Activated T-cell treated with anti-CD3 and anti-CD28 coated beads, Interleukin-2, amount 50 U/mL, for 4 hours (primary cell): ENCODE results near the gene IFI30. TPM values are rescaled to one million over a fixed set of nuclear protein-coding genes. Genes with fewer than 3 reads are reported as not detected.

ENCODE experiments used
- ATAC-seq, 2 donors: fragments of 200-7000 bp; cut with Tn5 transposase; one replicate each; pipeline ENCODE4 v1.10.0; 2021
- DNase-seq: peaks from one replicate; pipeline ENCODE4 v3.0.0-alpha.2; 2020
- H3K27me3 Mint-ChIP-seq: one replicate; pipeline ENCODE4 v1.8.0; 2021; ENCODE audit warnings: low read depth, mixed read lengths
- H3K36me3 Mint-ChIP-seq: one replicate; pipeline ENCODE4 v1.8.0; 2022; ENCODE audit warnings: mixed read lengths; ENCODE audit not compliant: insufficient read depth
- H3K4me1 Mint-ChIP-seq: one replicate; pipeline ENCODE4 v1.8.0; 2021; ENCODE audit warnings: low read depth, mixed read lengths
- H3K4me3 Mint-ChIP-seq: one replicate; pipeline ENCODE4 v1.8.0; 2021; ENCODE audit warnings: mild to moderate bottlenecking, moderate library complexity, mixed read lengths
- H3K9me3 Mint-ChIP-seq: one replicate; pipeline ENCODE4 v1.8.0; 2021; ENCODE audit warnings: mixed read lengths
- total RNA-seq, 3 donors: library from RNA; stranded (reverse); gene quantifications; one replicate each; pipeline ENCODE4 v1.2.1, GENCODE V29; 2021

Gene IFI30
- total RNA-seq, 3 donors from 2014 or later, result 13.6 to 36.7 (median 13.8) TPM

DNA sequence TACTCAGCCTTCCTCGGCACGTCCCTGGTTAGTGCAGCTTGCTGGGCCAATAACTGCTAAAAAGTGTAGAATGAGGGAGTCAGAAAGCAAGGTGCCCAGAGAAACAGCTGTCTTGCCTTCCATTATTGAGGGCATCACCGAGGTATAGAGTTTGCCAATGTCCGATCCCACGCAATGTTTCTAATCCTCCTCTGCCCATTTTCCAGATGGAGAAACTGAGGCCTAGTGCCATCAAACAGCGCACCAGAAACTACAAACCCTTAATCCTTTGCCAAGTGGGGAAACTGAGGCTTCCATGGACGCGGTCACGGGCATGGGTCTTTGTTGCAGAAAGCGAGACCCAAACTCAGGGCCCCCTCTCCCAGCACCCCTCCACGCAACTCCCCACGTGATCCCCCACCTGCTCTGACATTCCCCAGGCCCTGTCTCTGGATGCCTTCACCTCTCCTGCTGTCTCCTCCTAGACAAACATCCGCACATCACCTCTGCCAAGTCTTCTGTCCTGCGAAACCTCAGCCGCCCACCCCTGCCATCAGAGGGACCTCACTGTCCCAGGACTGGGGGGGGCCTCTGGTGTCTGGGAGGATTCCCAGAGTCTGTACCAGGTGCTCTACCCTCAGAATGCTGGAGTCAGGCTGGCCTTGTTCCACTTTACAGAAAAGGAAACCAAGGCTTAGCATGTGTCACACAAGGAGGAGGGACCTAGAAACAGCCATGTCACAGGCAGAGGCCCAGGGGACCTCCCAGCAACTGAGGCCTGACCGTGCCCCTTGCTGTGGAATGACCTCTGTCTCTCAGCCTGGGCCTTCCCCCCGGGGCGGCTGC, 53.6 kb downstream of the IFI30 start:
- no peaks in the 10 kb centered on the region for H3K9me3 Mint-ChIP-seq
- H3K4me1 Mint-ChIP-seq, result peaks cover 23% of the 10 kb centered on the region
- H3K36me3 Mint-ChIP-seq, result no peaks in the 10 kb centered on the region
- peaks cover 72% of the 10 kb centered on the region for H3K27me3 Mint-ChIP-seq
- ATAC-seq (no peak), DNase-seq (no peak)
- no peak overlapping the region for H3K4me3 Mint-ChIP-seq

Other genes with a start within 250 kb of the IFI30 start
- 100 to 1,000 TPM; 228 to 261 (median 236) TPM for gene CCDC124, start 240.8 kb upstream of the IFI30 start, total RNA-seq
- under 1 TPM in 2 of 3 donors, not detected in 1; 0.24 to 0.32 TPM for gene KCNN1, start 206.7 kb upstream of the IFI30 start, total RNA-seq
- 10 to 100 TPM; 19.4 to 24.4 (median 22.4) TPM for gene ARRDC2, start 165.6 kb upstream of the IFI30 start, total RNA-seq
- 10 to 100 TPM; 10.4 to 16.1 (median 14.8) TPM for gene IL12RB1, start 86.9 kb upstream of the IFI30 start, total RNA-seq
- 10 to 100 TPM; 10.4 to 11.1 (median 10.7) TPM for gene MAST3, start 76.0 kb upstream of the IFI30 start, total RNA-seq
- 10 to 100 TPM; 16.5 to 21.4 (median 19.6) TPM for gene PIK3R2, start 20.6 kb upstream of the IFI30 start, total RNA-seq
- gene MPV17L2, start 19.4 kb downstream of the IFI30 start, total RNA-seq, result 10 to 100 TPM; 33.9 to 39.7 (median 35.7) TPM
- gene RAB3A, start 30.2 kb downstream of the IFI30 start, total RNA-seq, result 1 to 10 TPM; 3.6 to 8.0 (median 6.6) TPM
- not detected for gene PDE4C, start 52.6 kb downstream of the IFI30 start, total RNA-seq
- gene IQCN, start 100.6 kb downstream of the IFI30 start, total RNA-seq, result under 1 TPM; 0.35 to 0.42 (median 0.38) TPM
- gene JUND, start 107.8 kb downstream of the IFI30 start, total RNA-seq, result 100 to 1,000 TPM; 232 to 244 (median 242) TPM
- gene LSM4, start 149.3 kb downstream of the IFI30 start, total RNA-seq, result 100 to 1,000 TPM; 209 to 254 (median 230) TPM
- 10 to 100 TPM; 12.8 to 14.7 (median 13.0) TPM for gene PGPEP1, start 166.8 kb downstream of the IFI30 start, total RNA-seq
- gene GDF15, start 212.3 kb downstream of the IFI30 start, total RNA-seq, result under 1 TPM; 0.53 to 0.71 (median 0.56) TPM
- gene LRRC25, start 223.8 kb downstream of the IFI30 start, total RNA-seq, result not detected
- gene SSBP4, start 245.6 kb downstream of the IFI30 start, total RNA-seq, result 100 to 1,000 TPM; 119 to 155 (median 135) TPM